IMR-90 (cell line): ENCODE results near the gene TOGARAM2. TPM values are rescaled to one million over a fixed set of nuclear protein-coding genes. Genes with fewer than 3 reads are reported as not detected.

Source experiments
- ATAC-seq: fragments of 200-7000 bp; cut with Tn5 transposase; 2 replicates; pipeline ENCODE4 v1.9.1; 2020; ENCODE audit warnings: low read depth, mild to moderate bottlenecking, moderate library complexity
- BruUV-seq: library from RNA; stranded (reverse); fragments of 400-500 nt; replicated peaks from 2 replicates; lab custom pipeline; 2021; lab: Mats Ljungman, UMichigan
- CTCF ChIA-PET: fragments of 300-600 bp; formaldehyde crosslinking; extraction: SDS; loops from one replicate; lab custom pipeline; 2021; ENCODE audit warnings: antibody characterized with exemption; lab: Yijun Ruan, JAX
- POLR2A ChIA-PET: fragments of 300-600 bp; sonication (Branson Sonifier 250); formaldehyde crosslinking; loops from one replicate; lab custom pipeline; 2022; ENCODE audit warnings: antibody characterized with exemption; ENCODE audit not compliant: unreplicated experiment; lab: Charles Lee
- DNase-seq: peaks from one replicate; pipeline ENCODE4 v3.0.0; 2013
- H2AFZ ChIP-seq: replicated peaks from 2 replicates; pipeline ENCODE3; 2013; ENCODE audit warnings: low read length, mild to moderate bottlenecking; ENCODE audit not compliant: poor library complexity
- H2AK5ac ChIP-seq: 2 replicates; pipeline ENCODE4 v1.6.1; 2013; ENCODE audit warnings: low read depth, low read length, inconsistent platforms
- H2AK9ac ChIP-seq: replicated peaks from 2 replicates; pipeline ENCODE3; 2013; ENCODE audit warnings: mild to moderate bottlenecking, low read depth, low read length, moderate library complexity; ENCODE audit not compliant: poor library complexity
- H2BK120ac ChIP-seq: 2 replicates; pipeline ENCODE4 v1.6.1; 2013; ENCODE audit warnings: low read depth, low read length, inconsistent platforms
- H2BK15ac ChIP-seq: 3 replicates; pipeline ENCODE4 v1.6.1; 2013; ENCODE audit warnings: low read depth, low read length, inconsistent platforms
- H2BK20ac ChIP-seq: 2 replicates; pipeline ENCODE4 v1.6.1; 2013; ENCODE audit warnings: low read depth, mild to moderate bottlenecking, inconsistent platforms, low read length, moderate library complexity
- H2BK5ac ChIP-seq: 2 replicates; pipeline ENCODE4 v1.6.1; 2013; ENCODE audit warnings: mild to moderate bottlenecking, low read depth, low read length, inconsistent platforms; ENCODE audit not compliant: poor library complexity, severe bottlenecking
- H3K14ac ChIP-seq: replicated peaks from 2 replicates; pipeline ENCODE4 v1.6.1; 2013; ENCODE audit warnings: low read depth, low read length, inconsistent platforms
- H3K18ac ChIP-seq: 2 replicates; pipeline ENCODE4 v1.6.1; 2013; ENCODE audit warnings: low read depth, low read length, control low read depth
- H3K23ac ChIP-seq: 2 replicates; pipeline ENCODE4 v1.6.1; 2013; ENCODE audit warnings: low read depth, low read length, inconsistent platforms
- H3K27ac ChIP-seq: 2 replicates; pipeline ENCODE4 v1.5.1; 2013; ENCODE audit warnings: mild to moderate bottlenecking, control low read depth, low read length; ENCODE audit not compliant: insufficient read depth
- H3K27me3 ChIP-seq: 2 replicates; pipeline ENCODE4 v1.6.1; 2013; ENCODE audit warnings: low read length; ENCODE audit not compliant: control insufficient read depth, insufficient read depth
- H3K36me3 ChIP-seq: 2 replicates; pipeline ENCODE4 v1.6.1; 2013; ENCODE audit warnings: low read length, mixed read lengths; ENCODE audit not compliant: control insufficient read depth, insufficient read depth
- H3K4ac ChIP-seq: 2 replicates; pipeline ENCODE4 v1.6.1; 2013; ENCODE audit warnings: low read depth, low read length, inconsistent platforms
- H3K4me1 ChIP-seq: 2 replicates; pipeline ENCODE4 v1.6.1; 2013; ENCODE audit warnings: low read length, mixed read lengths; ENCODE audit not compliant: control insufficient read depth, insufficient read depth
- H3K4me2 ChIP-seq: 2 replicates; pipeline ENCODE4 v1.6.1; 2013; ENCODE audit warnings: low read depth, mild to moderate bottlenecking, control low read depth, low read length, moderate library complexity
- H3K4me3 ChIP-seq: 2 replicates; pipeline ENCODE4 v1.5.1; 2013; ENCODE audit warnings: low read depth, mild to moderate bottlenecking, control low read depth, low read length, moderate library complexity; ENCODE audit not compliant: insufficient read depth
- H3K56ac ChIP-seq: 2 replicates; pipeline ENCODE4 v1.6.1; 2013; ENCODE audit warnings: low read length, inconsistent platforms; ENCODE audit not compliant: insufficient read depth; ENCODE audit errors: extremely low read depth
- H3K79me1 ChIP-seq, 2 experiments: 2 replicates each; pipeline ENCODE4 v1.6.1; 2013; ENCODE audit warnings: low read length in 2 of 2, inconsistent platforms in 1 of 2, low read depth in 1 of 2
- H3K9ac ChIP-seq: 2 replicates; pipeline ENCODE4 v1.6.1; 2013; ENCODE audit warnings: low read depth, low read length, control low read depth
- H3K9me1 ChIP-seq: 2 replicates; pipeline ENCODE4 v1.6.1; 2013; ENCODE audit warnings: low read length, inconsistent platforms; ENCODE audit not compliant: insufficient read depth
- H3K9me3 ChIP-seq: 2 replicates; pipeline ENCODE4 v1.6.1; 2013; ENCODE audit warnings: low read length; ENCODE audit not compliant: control insufficient read depth, insufficient read depth
- H4K20me1 ChIP-seq: 2 replicates; pipeline ENCODE4 v1.6.1; 2013; ENCODE audit warnings: low read length, inconsistent platforms; ENCODE audit not compliant: insufficient read depth
- H4K5ac ChIP-seq: 2 replicates; pipeline ENCODE4 v1.6.1; 2013; ENCODE audit warnings: mild to moderate bottlenecking, low read depth, low read length, control low read depth
- H4K8ac ChIP-seq, 2 experiments: 2 replicates each; pipeline ENCODE4 v1.6.1; 2013; ENCODE audit warnings: low read depth in 2 of 2, low read length in 2 of 2, control low read depth in 1 of 2, inconsistent platforms in 1 of 2
- H4K91ac ChIP-seq: 2 replicates; pipeline ENCODE4 v1.6.1; 2013; ENCODE audit warnings: low read depth, low read length, inconsistent platforms; ENCODE audit not compliant: insufficient read depth
- BHLHE40 ChIP-seq: fragments of 150-350 bp; IDR thresholded peaks from 2 replicates; pipeline ENCODE4 v1.6.1; 2016; ENCODE audit warnings: mild to moderate bottlenecking, low read depth, low read length
- CEBPB ChIP-seq: IDR thresholded peaks from 2 replicates; pipeline ENCODE4 v1.6.1; 2012; ENCODE audit warnings: low read depth, low read length, improper control_type of control experiment
- CHD1 ChIP-seq: IDR thresholded peaks from 2 replicates; pipeline ENCODE4 v1.6.1; 2012; ENCODE audit warnings: low read depth, low read length, improper control_type of control experiment
- CTCF ChIP-seq: conservative IDR thresholded peaks from 2 replicates; pipeline ENCODE4 v1.5.1; 2012; ENCODE audit warnings: mild to moderate bottlenecking, low read depth, low read length, improper control_type of control experiment
- FOS ChIP-seq: fragments of 150-350 bp; IDR thresholded peaks from 2 replicates; pipeline ENCODE4 v1.6.1; 2016; ENCODE audit warnings: low read depth, low read length
- MAFK ChIP-seq: IDR thresholded peaks from 2 replicates; pipeline ENCODE4 v1.6.1; 2012; ENCODE audit warnings: low read depth, low read length, improper control_type of control experiment
- MAZ ChIP-seq: IDR thresholded peaks from 2 replicates; pipeline ENCODE4 v1.6.1; 2012; ENCODE audit warnings: low read depth, mild to moderate bottlenecking, low read length, improper control_type of control experiment, moderate library complexity, borderline replicate concordance
- MXI1 ChIP-seq: IDR thresholded peaks from 2 replicates; pipeline ENCODE4 v1.6.1; 2012; ENCODE audit warnings: low read depth, mild to moderate bottlenecking, low read length, moderate library complexity, borderline replicate concordance
- NFE2L2 ChIP-seq: fragments of 150-350 bp; IDR thresholded peaks from 2 replicates; pipeline ENCODE4 v1.6.1; 2016; ENCODE audit warnings: low read depth, mild to moderate bottlenecking, low read length
- POLR2A ChIP-seq: IDR thresholded peaks from 2 replicates; pipeline ENCODE4 v1.6.1; 2012; ENCODE audit warnings: mild to moderate bottlenecking, low read depth, low read length
- RAD21 ChIP-seq: IDR thresholded peaks from 2 replicates; pipeline ENCODE4 v1.6.1; 2012; ENCODE audit warnings: low read length, improper control_type of control experiment
- RCOR1 ChIP-seq: IDR thresholded peaks from 2 replicates; pipeline ENCODE4 v1.6.1; 2012; ENCODE audit warnings: mild to moderate bottlenecking, low read length, improper control_type of control experiment; ENCODE audit not compliant: insufficient replicate concordance
- RFX5 ChIP-seq: IDR thresholded peaks from 2 replicates; pipeline ENCODE4 v1.8.0; 2012; ENCODE audit warnings: low read depth, mild to moderate bottlenecking, low read length, moderate library complexity
- SMC3 ChIP-seq: fragments of 150-350 bp; IDR thresholded peaks from 2 replicates; pipeline ENCODE4 v1.6.1; 2016; ENCODE audit warnings: low read depth, mild to moderate bottlenecking, antibody characterized with exemption, low read length, moderate library complexity
- USF2 ChIP-seq: fragments of 150-350 bp; IDR thresholded peaks from 2 replicates; pipeline ENCODE4 v1.6.1; 2017; ENCODE audit warnings: mild to moderate bottlenecking, antibody characterized with exemption, low read length, low read depth
- WGBS, 2 experiments: methylation state at CpG; one replicate each; pipeline versions ENCODE4 v1.1.5 to v1.1.7; 2013; ENCODE audit warnings: missing lambda C conversion rate in 2 of 2; ENCODE audit not compliant: insufficient read length in 1 of 2; ENCODE audit errors: extremely low coverage in 2 of 2; 5-methylcytosine and 5-hydroxymethylcytosine counted together
- dilution Hi-C: fragments of 300-500 bp; cut with HindIII; formaldehyde crosslinking; loops from one replicate; pipeline ENCODE4 v1.14.3; 2018; ENCODE audit warnings: low sequenced_read_pairs; ENCODE audit not compliant: unreplicated experiment
- in situ Hi-C: fragments of 300-500 bp; cut with MboI; formaldehyde crosslinking; loops from 3 replicates; pipeline ENCODE4 v1.14.3; 2019; ENCODE audit warnings: low sequenced_read_pairs, inconsistent platforms, mixed read lengths
- intact Hi-C: fragments of 100-400 bp; cut with micrococcal nuclease; formaldehyde crosslinking; loops from 2 replicates; pipeline ENCODE4 v1.10.0; 2022
- polyA plus RNA-seq, 3 experiments: library from polyadenylated mRNA; depleted of rRNA; stranded (reverse); fragments of >200 nt; gene quantifications; 2 replicates each; pipeline ENCODE4 v1.2.3, GENCODE V29; 2012; ENCODE audit warnings: low replicate concordance in 1 of 3
- total RNA-seq: library from RNA; depleted of rRNA; stranded (reverse); fragments of >200 nt; gene quantifications from 2 replicates; pipeline ENCODE4 v1.2.3, GENCODE V29; 2012
- TF ChIP-seq, protein P1 (sequence below): fragments of 150-350 bp; IDR thresholded peaks from 2 replicates; pipeline ENCODE4 v1.6.1; 2016; ENCODE audit warnings: low read depth, mild to moderate bottlenecking, low read length, moderate library complexity, borderline replicate concordance

TOGARAM2 gene
- total and polyA plus RNA-seq, 2 of the 4 experiments (the other 2 are of a cell fraction), result under 0.01 to 0.38 TPM

DNA sequence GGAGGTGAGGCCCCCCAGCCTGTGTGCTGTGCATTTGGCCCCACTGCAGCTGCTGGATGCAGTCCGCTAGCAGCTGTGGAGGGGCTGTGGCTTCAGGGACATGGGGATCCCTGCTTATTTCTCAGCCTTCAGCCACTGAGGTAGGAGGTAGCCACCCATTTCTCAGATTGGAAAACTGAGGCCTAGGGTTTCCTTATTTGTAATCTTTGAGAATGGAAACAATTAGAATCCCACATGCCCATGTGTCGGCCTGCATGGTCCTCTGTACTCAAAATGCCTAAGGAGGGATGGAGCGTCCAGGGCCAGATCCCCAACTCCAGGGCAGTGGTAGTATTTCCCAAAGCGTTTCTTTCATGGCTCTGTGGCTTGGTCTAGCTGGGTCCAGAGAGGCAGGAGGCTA, 42.1 kb downstream of the TOGARAM2 start:
- H4K5ac ChIP-seq, result no peak overlapping the region
- H4K91ac ChIP-seq, result no peak overlapping the region
- dilution Hi-C loops (no loop called here), intact Hi-C loops (no loop called here), in situ Hi-C loops (no loop called here)
- H2BK20ac ChIP-seq, result no peak overlapping the region
- ChIA-PET POLR2A (no interaction called here), CTCF (no interaction called here)
- DNase-seq (no peak), ATAC-seq (no peak)
- H4K8ac ChIP-seq, result no peak overlapping the region
- H3K4me2 ChIP-seq, result no peak overlapping the region
- no peak overlapping the region for H3K18ac ChIP-seq
- H3K79me1 ChIP-seq, result no peaks in the 10 kb centered on the region
- no TSS peak for BruUV-seq
- H3K4me3 ChIP-seq, result no peak overlapping the region
- H3K56ac ChIP-seq, result no peak overlapping the region
- no peak overlapping the region for H3K23ac ChIP-seq
- no CpG with 5 or more reads among the region's 4 CpGs for WGBS, 2 experiments
- no peak overlapping the region for H3K27ac ChIP-seq
- no peaks in the 10 kb centered on the region for H3K9me1 ChIP-seq
- H4K20me1 ChIP-seq, result no peaks in the 10 kb centered on the region
- H2BK5ac ChIP-seq, result no peak overlapping the region
- no peak overlapping the region for H2AFZ ChIP-seq
- H3K14ac ChIP-seq, result no peak overlapping the region
- H2BK120ac ChIP-seq, result no peak overlapping the region
- H3K4me1 ChIP-seq, result no peaks in the 10 kb centered on the region
- no peak overlapping the region for H3K4ac ChIP-seq
- H3K9ac ChIP-seq, result no peak overlapping the region
- H2AK9ac ChIP-seq, result no peak overlapping the region
- no peaks in the 10 kb centered on the region for H3K9me3 ChIP-seq
- TF ChIP-seq SMC3 (no peak), NFE2L2 (no peak), MXI1 (no peak), MAFK (no peak), USF2 (no peak), BHLHE40 (no peak), FOS (no peak), RFX5 (no peak), RCOR1 (no peak), CTCF (no peak), CHD1 (no peak), CEBPB (no peak), RAD21 (no peak), POLR2A (no peak), MAZ (no peak)
- TF ChIP-seq, protein P1, sequence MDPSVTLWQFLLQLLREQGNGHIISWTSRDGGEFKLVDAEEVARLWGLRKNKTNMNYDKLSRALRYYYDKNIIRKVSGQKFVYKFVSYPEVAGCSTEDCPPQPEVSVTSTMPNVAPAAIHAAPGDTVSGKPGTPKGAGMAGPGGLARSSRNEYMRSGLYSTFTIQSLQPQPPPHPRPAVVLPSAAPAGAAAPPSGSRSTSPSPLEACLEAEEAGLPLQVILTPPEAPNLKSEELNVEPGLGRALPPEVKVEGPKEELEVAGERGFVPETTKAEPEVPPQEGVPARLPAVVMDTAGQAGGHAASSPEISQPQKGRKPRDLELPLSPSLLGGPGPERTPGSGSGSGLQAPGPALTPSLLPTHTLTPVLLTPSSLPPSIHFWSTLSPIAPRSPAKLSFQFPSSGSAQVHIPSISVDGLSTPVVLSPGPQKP, result no peak
- H2AK5ac ChIP-seq, result no peak overlapping the region
- H2BK15ac ChIP-seq, result no peak overlapping the region
- peaks cover 8% of the 10 kb centered on the region; the same call in 1 of the 2 replicates for H3K27me3 ChIP-seq
- no peaks in the 10 kb centered on the region for H3K36me3 ChIP-seq
